ENCODE measurements around the gene FAM169A. TPM values are rescaled to one million over a fixed set of nuclear protein-coding genes. Genes with fewer than 3 reads are reported as not detected.
"Not testable (repeated sequence)": the region's sequence is repeated elsewhere in the genome, so short reads cannot be mapped to it uniquely, and the experiment has no call there.

FAM169A gene, protein sequence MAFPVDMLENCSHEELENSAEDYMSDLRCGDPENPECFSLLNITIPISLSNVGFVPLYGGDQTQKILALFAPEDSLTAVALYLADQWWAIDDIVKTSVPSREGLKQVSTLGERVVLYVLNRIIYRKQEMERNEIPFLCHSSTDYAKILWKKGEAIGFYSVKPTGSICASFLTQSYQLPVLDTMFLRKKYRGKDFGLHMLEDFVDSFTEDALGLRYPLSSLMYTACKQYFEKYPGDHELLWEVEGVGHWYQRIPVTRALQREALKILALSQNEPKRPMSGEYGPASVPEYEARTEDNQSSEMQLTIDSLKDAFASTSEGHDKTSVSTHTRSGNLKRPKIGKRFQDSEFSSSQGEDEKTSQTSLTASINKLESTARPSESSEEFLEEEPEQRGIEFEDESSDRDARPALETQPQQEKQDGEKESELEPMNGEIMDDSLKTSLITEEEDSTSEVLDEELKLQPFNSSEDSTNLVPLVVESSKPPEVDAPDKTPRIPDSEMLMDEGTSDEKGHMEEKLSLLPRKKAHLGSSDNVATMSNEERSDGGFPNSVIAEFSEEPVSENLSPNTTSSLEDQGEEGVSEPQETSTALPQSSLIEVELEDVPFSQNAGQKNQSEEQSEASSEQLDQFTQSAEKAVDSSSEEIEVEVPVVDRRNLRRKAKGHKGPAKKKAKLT
- 10 to 100 TPM; 12.0 to 12.8 TPM for total RNA-seq

DNA sequence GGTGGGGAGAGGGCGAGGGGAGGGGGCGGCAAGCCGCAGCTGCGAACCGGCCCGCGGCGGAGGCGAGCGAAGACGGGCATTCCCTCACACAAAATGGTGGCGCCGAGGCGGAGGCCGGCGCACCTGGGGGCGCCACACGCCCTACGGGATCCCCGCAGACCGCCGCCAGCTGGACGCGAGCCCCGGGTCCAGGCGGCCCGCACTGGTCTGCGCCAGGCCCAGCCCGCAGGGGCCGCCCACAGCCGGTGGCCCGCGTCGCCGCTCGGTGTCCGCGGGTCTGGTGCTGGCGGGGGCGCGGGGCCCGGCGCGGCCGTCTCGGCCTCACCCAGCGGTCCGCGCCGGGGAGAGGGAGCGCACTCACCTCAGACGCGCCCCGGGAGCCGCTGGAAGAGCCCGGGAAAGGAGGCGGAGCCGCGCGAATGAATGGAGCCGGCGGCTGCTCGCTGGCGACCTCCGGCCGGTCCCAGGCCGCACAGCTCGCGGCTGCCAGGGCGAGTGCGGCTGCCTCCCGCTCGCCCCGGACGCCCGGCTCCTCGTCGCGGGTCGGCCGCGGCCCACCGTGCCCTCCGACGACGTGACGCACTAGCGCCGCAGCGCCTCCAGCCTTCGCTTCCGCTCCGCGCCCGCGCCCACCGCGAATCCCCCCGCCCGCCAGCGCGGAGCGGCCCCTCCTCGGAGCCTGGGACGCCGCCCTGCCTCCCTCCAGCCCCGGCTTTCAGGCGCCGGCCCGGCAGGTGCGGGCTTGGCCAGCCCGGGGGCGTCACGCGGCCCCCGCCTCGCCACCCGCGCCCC lies at the start of gene FAM169A:
Gene FAM169A, minus strand, starts transcription at position 584 of the 792 bp plus-strand sequence. CDS start 24,711 bp downstream, outside the sequence.
- peaks cover 6% of the 10 kb centered on the region for H3K36me3 Mint-ChIP-seq (ENCODE audit: low read depth)

DNA sequence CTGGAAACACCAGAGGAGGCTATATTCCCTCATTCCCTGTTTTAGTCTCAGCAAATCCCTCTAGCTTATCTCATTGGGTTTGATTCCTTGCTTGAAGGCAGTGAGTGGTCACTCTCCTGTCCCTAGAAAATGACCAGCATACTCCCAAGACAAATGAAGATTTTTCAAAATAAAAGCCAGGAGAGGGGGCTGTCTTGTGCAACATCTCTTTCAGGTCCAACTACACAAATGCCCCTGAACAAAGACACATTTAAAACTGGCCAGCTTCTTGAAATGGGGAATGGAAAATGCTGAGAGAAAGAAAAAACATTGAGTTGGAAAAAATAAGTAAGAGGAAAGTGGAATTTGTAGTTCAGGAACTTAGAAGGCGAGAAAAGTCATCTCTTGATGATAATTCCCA lies 49.3 kb upstream of the FAM169A start:
- Mint-ChIP-seq H3K4me1 (no peaks in the 10 kb centered on the region), H3K27me3 (peaks cover 7% of the 10 kb centered on the region), H3K9me3 (peaks cover under 1% of the 10 kb centered on the region), H3K27ac (no peak overlapping the region), H3K36me3 (ENCODE audit: low read depth) (no peaks in the 10 kb centered on the region), H3K4me3 (no peak overlapping the region)
- no peak for ATAC-seq (replicated peaks)

More for the DNA sequence above, at the start of gene FAM169A:
- Mint-ChIP-seq H3K4me3 (peak within 1 kb of the TSS; percentile 93), H3K9me3 (no peaks in the 10 kb centered on the region), H3K27ac (peak within 1 kb of the TSS; percentile 95), H3K4me1 (peaks cover 26% of the 10 kb centered on the region), H3K27me3 (no peaks in the 10 kb centered on the region)
- ATAC-seq (replicated peaks) = peak; percentile 76

DNA sequence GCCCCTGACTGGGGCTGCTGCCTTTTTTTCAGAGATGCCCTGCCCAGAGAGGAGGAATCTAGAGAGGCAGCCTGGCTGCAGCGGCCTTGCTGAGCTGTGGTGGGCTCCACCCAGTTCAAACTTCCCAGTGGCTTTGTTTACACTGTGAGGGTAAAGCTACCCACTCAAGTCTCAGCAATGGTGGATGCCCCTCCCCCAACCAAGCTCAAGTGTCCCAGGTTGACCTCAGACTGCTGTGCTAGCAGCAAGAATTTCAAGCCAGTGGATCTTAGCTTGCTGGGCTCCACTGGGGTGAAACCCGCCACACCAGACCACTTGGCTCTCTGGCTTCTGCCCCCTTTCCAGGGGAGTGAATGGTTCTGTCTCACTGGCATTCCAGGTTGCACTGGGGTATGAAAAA lies 45.2 kb upstream of the FAM169A start:
- not testable (repeated sequence) for H3K27ac Mint-ChIP-seq; H3K4me3 Mint-ChIP-seq; H3K36me3 Mint-ChIP-seq (ENCODE audit: low read depth); H3K4me1 Mint-ChIP-seq; ATAC-seq (replicated peaks); H3K9me3 Mint-ChIP-seq
- peaks cover 11% of the 10 kb centered on the region for H3K27me3 Mint-ChIP-seq

DNA sequence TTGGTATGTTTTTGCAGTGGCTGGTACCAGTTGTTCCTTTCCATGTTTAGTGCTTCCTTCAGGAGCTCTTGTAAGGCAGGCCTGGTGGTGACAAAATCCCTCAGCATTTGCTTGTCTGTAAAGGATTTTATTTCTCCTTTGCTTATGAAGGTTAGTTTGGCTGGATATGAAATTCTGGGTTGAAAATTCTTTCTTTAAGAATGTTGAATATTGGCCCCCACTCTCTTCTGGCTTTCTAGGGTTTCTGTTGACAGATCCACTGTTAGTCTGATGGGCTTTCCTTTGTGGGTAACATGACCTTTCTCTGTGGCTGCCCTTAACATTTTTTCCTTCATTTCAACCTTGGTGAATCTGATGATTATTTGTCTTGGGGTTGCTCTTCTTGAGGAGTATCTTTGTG lies 43.7 kb upstream of the FAM169A start:
- not testable (repeated sequence) for H3K9me3 Mint-ChIP-seq; ATAC-seq (replicated peaks); H3K4me3 Mint-ChIP-seq; H3K4me1 Mint-ChIP-seq; H3K27ac Mint-ChIP-seq; H3K36me3 Mint-ChIP-seq (ENCODE audit: low read depth)
- H3K27me3 Mint-ChIP-seq = peaks cover 11% of the 10 kb centered on the region

DNA sequence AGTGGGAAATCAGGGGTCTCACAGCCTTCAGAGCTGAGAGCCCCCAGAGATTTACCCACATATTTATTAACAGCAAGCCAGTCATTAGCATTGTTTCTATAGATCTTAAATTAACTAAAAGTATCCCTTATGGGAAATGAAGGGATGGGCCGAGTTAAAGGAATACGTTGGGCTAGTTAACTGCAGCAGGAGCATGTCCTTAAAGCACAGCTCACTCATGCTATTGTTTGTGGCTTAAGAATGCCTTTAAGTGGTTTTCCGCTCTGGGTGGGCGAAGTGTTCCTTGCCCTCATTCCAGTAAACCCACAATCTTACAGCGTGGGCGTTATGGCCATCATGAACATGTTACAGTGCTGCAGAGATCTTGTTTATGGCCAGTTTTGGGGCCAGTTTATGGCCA lies 42.0 kb upstream of the FAM169A start:
- H3K36me3 Mint-ChIP-seq (ENCODE audit: low read depth); ATAC-seq (replicated peaks); H3K4me1 Mint-ChIP-seq; H3K4me3 Mint-ChIP-seq; H3K27me3 Mint-ChIP-seq; H3K9me3 Mint-ChIP-seq; H3K27ac Mint-ChIP-seq: not testable (repeated sequence)

DNA sequence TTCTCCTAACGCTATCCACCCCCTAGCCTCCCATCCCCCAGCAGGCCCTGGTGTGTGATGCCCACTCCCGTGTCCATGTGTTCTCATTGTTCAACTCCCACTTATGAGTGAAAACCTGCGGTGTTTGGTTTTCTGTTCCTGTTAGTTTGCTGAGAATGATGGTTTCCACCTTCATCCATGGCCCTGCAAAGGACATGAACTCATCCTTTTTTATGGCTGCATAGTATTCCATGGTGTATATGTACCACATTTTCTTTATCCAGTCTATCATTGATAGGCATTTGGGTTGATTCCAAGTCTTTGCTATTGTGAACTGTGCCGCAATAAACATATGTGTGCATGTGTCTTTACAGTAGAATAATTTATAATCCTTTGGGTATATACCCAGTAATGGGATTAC lies 38.5 kb upstream of the FAM169A start:
- H3K4me3 Mint-ChIP-seq; H3K9me3 Mint-ChIP-seq; H3K4me1 Mint-ChIP-seq; H3K36me3 Mint-ChIP-seq (ENCODE audit: low read depth); ATAC-seq (replicated peaks); H3K27ac Mint-ChIP-seq; H3K27me3 Mint-ChIP-seq: not testable (repeated sequence)

DNA sequence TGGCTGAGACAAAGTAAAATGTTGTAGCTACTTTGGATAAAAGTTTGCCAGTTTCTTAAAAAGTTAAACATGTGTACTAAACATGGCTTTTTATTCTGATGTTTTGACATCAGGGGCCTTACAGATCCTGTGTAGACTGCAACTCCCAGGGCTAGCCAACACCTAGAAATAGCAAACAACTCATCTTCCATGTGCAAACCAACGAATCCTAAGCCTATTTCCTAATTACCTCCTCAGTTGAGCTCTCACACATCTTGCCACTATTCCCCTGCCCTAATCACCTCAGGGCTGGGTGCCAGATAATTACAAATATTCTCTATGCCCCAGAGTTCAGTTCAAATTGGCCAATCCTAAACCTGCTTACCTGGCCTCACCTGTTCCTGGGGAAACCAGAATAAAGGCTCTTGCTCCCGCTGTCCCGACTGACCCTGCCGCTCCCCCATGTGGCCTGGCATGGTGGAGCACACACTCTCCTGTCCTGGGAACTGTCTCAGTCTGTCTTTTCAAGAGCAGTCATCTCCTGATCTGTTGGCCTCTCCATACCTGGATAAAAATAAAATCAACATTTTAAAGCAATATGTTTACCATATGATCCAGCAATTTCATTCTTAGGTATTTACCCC lies 37.1 kb upstream of the FAM169A start:
- Mint-ChIP-seq H3K36me3 (ENCODE audit: low read depth) (no peaks in the 10 kb centered on the region), H3K9me3 (no peaks in the 10 kb centered on the region), H3K4me1 (no peaks in the 10 kb centered on the region), H3K27ac (no peak overlapping the region), H3K4me3 (no peak overlapping the region), H3K27me3 (no peaks in the 10 kb centered on the region)
- peak; percentile 57 for ATAC-seq (replicated peaks)

DNA sequence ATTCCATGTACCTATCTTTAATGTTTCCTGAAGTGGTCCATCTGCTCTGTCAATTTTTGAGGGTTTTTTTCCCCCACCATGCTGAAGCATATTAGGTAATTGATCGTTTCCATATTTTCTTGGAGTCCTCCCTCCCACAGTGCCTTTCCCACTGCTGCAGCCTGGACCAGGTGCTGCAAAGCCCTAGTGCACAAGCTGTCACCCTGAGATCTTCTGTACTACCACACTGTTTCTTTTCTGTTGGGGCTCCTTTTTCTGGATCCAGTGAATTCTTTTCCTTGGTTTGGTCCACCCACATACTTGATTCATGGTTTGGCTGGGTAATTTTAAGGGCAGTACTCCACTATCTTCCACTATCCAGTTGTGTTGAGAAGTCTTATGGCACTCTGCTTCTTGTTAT lies 30.9 kb upstream of the FAM169A start:
- ATAC-seq (replicated peaks) = no peak

DNA sequence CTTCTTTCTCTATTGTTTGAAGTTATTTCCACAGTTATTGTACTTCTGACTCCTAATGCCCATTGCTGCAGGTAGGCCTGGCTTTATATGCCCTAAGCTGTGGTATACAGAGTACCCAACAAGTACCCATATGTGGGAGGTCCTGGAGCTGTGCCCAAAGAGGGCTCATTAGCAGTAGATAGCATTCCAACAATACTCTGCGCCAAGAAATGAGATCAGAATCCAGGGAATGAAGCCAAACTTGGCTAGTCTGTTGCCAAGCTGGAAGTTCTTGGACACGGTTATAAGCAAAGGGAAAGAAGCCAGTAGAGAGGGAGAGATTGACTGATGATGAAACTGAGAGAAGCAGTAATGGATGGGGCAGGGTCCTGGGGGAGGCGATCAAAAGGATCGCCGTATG lies 29.7 kb upstream of the FAM169A start:
- peaks cover 4% of the 10 kb centered on the region for H3K9me3 Mint-ChIP-seq
- no peak overlapping the region for H3K4me3 Mint-ChIP-seq
- no peaks in the 10 kb centered on the region for H3K4me1 Mint-ChIP-seq
- peaks cover 4% of the 10 kb centered on the region for H3K27me3 Mint-ChIP-seq
- no peak overlapping the region for H3K27ac Mint-ChIP-seq
- ATAC-seq (replicated peaks) = no peak
- no peaks in the 10 kb centered on the region for H3K36me3 Mint-ChIP-seq (ENCODE audit: low read depth)

More for the DNA sequence above, 30.9 kb upstream of the FAM169A start:
- no peak overlapping the region for H3K27ac Mint-ChIP-seq
- no peak overlapping the region for H3K4me3 Mint-ChIP-seq
- H3K4me1 Mint-ChIP-seq = no peaks in the 10 kb centered on the region
- no peaks in the 10 kb centered on the region for H3K36me3 Mint-ChIP-seq (ENCODE audit: low read depth)
- H3K27me3 Mint-ChIP-seq = peaks cover 4% of the 10 kb centered on the region
- H3K9me3 Mint-ChIP-seq = peaks cover 4% of the 10 kb centered on the region

DNA sequence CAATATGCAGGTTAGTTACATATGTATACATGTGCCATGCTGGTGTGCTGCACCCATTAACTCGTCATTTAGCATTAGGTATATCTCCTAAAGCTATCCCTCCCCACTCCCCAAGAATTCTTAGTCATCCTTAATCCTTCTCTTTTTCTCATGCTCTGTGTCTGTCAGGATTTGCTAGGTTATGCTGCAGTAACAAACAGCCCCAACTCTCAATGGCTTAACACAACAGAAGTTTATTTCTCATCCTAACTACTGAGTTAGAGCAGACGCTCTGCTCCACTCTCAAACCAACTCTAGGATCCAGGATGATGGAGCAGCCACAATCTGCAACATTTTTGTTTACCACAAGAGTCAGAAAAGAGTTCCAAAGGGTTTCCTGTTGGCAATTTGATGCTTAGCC lies 28.2 kb upstream of the FAM169A start:
- no peaks in the 10 kb centered on the region for H3K36me3 Mint-ChIP-seq (ENCODE audit: low read depth)
- no peaks in the 10 kb centered on the region for H3K4me1 Mint-ChIP-seq
- H3K27ac Mint-ChIP-seq = no peak overlapping the region
- peaks cover 4% of the 10 kb centered on the region for H3K27me3 Mint-ChIP-seq
- peaks cover 4% of the 10 kb centered on the region for H3K9me3 Mint-ChIP-seq
- ATAC-seq (replicated peaks) = no peak
- no peak overlapping the region for H3K4me3 Mint-ChIP-seq

DNA sequence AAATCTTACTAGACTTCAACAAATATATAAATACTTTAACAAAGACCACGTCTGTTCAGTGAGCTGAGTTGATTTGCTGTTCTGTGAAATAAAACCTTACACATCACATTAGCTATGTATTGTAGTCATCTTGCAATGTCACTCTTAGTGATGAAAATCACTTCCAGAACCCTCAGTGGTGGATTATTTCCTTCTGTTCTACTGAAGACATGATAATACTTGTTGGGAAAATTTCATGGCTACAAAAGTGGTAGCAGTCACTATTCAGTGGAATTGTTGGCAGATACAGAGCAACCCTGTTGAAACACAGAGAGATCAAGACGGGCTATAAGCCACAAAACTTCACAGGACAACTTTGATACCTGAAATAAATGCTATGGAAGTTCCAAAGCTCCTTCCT lies 26.7 kb upstream of the FAM169A start:
- no peak for ATAC-seq (replicated peaks)
- Mint-ChIP-seq H3K27ac (no peak overlapping the region), H3K36me3 (ENCODE audit: low read depth) (no peaks in the 10 kb centered on the region), H3K9me3 (peaks cover 4% of the 10 kb centered on the region), H3K4me3 (no peak overlapping the region), H3K4me1 (no peaks in the 10 kb centered on the region), H3K27me3 (peaks cover 4% of the 10 kb centered on the region)

DNA sequence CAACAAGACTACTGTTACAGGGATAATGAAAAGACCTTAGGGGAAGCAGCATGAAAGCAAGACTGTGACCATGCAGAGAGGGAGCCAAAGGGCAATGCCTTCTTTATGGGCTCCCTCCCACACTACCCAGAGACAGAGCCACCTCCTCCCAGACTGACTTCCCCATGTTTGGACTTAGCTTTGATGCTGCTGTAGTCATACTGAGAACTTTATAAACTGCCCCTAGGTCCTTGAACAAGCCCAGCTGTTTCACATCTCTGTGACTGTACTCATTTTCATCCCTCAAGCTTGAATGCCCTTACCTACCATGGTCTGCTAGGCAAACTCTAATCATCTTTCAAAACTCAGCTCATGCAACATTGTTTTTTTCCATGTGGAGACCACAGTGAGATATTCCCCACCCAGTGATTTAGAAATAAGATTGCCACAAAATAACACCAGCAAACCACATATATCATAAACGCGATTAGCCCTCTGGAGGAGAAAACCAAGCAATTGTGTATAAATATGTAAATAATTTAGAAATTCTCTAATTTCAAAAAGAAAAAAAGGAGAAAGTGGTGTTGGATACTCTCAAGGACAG lies 23.4 kb upstream of the FAM169A start:
- Mint-ChIP-seq H3K9me3 (peaks cover 2% of the 10 kb centered on the region), H3K4me3 (no peak overlapping the region), H3K36me3 (ENCODE audit: low read depth) (no peaks in the 10 kb centered on the region), H3K27me3 (no peaks in the 10 kb centered on the region), H3K27ac (no peak overlapping the region), H3K4me1 (no peaks in the 10 kb centered on the region)
- no peak for ATAC-seq (replicated peaks)

DNA sequence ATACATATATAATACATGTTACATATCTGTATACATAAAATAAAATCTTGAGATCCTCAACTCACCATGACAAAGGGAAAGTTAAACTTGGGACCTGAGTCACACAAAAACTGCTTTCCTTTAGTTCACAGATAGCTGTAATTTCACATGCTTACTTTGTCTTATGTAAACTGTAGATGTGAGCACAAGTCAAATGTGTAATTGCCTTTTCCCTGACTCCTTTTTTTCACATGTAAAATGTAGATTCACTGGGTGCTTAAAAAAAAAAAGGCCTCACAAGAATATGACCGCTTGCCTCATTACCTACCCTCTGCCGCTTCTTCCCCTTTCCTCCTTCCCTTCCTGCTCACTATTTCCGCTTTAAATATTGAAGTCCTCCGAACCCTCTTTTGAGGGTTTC lies 21.9 kb upstream of the FAM169A start:
- no peak overlapping the region for H3K4me3 Mint-ChIP-seq
- H3K27me3 Mint-ChIP-seq = no peaks in the 10 kb centered on the region
- H3K9me3 Mint-ChIP-seq = no peaks in the 10 kb centered on the region
- H3K27ac Mint-ChIP-seq = no peak overlapping the region
- ATAC-seq (replicated peaks) = no peak
- H3K4me1 Mint-ChIP-seq = no peaks in the 10 kb centered on the region
- H3K36me3 Mint-ChIP-seq (ENCODE audit: low read depth) = no peaks in the 10 kb centered on the region

DNA sequence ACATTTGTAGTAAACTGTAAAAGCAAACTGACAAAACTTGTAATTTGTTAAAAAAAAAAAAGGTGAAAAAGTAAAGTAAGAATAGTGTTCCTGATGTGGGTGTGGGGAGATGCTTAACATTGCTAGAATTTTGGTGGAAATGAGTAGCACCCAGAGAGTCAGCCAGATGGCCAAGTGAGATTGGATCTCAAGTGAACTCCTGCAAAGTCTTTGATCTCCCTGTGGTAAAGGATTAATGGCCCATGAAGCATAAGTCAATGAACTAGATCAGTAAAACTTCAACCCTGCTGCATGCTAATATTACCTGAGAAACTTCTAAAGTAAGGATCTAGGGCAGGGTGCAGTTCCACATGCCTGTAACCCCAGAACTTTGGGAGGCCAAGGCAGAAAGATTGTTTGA lies 19.0 kb upstream of the FAM169A start:
- Mint-ChIP-seq H3K9me3 (no peaks in the 10 kb centered on the region), H3K36me3 (ENCODE audit: low read depth) (no peaks in the 10 kb centered on the region), H3K4me3 (no peak overlapping the region), H3K27ac (no peak overlapping the region), H3K4me1 (no peaks in the 10 kb centered on the region), H3K27me3 (no peaks in the 10 kb centered on the region)
- ATAC-seq (replicated peaks) = no peak
